DMS79 (cell line): ENCODE measurements around the gene EPN2.

Experiments used
- DNase-seq: peaks from one replicate; lab custom pipeline; 2025; lab: John Stamatoyannopoulos, UW

The EPN2 gene

DNA sequence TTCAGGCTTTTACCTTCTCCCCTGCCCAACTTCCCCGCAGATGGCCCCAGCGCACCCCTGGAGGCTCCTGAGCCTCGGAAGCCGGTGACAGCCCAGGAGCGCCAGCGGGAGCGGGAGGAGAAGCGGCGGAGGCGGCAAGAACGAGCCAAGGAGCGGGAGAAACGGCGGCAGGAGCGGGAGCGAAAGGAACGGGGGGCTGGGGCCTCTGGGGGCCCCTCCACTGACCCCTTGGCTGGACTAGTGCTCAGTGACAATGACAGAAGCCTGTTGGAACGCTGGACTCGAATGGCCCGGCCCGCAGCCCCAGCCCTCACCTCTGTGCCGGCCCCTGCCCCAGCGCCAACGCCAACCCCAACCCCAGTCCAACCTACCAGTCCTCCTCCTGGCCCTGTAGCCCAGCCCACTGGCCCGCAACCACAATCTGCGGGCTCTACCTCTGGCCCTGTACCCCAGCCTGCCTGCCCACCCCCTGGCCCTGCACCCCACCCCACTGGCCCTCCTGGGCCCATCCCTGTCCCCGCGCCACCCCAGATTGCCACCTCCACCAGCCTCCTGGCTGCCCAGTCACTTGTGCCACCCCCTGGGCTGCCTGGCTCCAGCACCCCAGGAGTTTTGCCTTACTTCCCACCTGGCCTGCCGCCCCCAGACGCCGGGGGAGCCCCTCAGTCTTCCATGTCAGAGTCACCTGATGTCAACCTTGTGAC lies 144.7 kb downstream of the EPN2 start:
- DNase-seq = no peak

DNA sequence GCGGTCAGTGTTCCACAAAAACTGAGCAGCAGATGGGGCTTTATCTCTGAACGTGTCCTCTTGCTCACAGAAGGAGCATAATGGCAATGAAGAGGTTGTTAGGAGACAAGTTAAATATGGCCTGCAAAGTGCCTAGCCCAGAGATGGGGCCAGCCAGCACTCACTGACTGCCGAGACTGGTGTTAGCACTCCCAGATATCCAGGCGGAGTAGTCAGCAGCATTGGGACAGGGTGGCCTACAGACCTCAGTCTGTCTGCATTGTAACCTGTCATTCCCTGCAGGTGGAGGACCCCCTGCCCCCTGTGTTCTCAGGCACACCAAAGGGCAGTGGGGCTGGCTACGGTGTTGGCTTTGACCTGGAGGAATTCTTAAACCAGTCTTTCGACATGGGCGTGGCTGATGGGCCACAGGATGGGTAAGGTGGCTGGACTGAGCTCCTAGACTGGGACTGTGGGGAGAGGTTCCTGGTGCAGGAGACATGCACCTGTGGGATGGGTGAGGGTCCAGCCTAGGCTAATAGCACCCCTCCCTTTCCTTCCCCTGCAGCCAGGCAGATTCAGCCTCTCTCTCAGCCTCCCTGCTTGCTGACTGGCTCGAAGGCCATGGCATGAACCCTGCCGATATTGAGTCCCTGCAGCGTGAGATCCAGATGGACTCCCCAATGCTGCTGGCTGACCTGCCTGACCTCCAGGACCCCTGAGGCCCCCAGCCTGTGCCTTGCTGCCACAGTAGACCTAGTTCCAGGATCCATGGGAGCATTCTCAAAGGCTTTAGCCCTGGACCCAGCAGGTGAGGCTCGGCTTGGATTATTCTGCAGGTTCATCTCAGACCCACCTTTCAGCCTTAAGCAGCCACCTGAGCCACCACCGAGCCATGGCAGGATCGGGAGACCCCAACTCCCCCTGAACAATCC lies 145.6 kb downstream of the EPN2 start:
- DNase-seq = no peak

DNA sequence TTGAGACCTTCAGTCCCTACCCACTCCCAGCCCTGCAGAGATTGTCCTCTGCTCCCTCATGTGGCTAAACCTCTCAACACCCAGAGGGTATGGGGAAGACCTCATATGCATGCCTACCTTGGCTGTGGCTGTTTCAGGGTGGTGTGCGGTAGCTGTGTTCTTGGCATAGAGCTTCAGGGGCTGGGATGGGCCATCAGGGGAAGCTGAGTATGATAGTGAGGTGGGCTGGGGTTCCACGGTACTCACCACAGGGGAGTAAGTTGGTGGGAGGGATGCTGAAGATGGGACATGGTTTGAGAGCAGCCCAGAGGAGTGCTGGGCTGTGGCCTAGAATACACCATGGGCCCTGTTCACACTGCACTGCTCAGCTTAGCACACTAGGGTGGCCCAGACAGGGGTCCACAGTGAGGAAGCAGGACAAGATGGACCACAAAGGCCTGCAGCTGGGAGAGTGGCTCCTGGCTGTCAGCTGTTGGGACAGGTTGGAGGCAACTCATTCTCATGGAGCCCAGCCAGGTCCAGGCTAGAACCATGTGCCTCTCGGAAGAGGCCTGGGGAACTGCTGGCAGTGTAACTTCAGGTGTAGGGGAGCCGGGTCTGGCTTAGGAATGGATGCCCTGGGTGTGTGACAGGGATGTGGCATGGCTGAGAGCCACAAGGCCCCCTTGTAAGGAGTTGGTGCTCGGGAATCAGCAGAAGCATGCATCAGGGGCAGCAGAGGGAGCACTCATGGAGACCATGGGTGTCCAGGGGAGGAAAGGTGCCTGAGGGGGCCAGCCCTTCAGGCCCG lies 146.7 kb downstream of the EPN2 start:
- DNase-seq = no peak

DNA sequence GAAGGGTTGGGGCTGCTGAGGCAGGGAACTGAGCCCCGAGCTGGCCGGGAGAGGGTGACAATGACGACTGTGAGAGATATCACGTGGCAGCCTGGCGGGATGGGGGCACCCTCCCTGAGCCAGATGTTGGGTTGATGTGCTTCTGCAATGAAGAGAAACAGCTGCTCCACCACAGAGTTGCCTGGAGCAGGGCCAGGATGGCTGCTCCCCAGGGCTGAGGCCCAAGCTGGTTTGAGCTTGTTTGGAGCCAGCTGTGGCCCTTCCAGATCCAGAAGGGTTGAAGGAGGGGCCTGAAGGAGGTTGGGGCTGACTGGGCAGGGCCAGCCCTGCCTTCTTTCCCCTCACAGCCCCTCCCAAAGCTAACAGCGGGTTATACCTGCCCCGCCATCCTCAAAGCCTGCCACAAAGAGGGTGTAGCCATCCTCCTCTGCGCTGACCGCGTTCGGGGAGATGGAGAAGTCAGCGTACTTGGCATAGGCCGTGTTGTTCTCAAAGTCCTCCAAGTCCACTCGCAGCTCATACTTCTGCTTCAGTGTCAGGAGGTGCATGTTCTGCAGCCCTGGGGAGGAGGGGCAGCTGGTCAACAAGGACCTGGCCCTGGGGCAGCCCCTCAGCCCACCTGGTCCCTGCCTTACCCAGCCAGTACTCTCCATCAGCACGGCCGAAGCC lies 147.7 kb downstream of the EPN2 start:
- peak; percentile 53 for DNase-seq

DNA sequence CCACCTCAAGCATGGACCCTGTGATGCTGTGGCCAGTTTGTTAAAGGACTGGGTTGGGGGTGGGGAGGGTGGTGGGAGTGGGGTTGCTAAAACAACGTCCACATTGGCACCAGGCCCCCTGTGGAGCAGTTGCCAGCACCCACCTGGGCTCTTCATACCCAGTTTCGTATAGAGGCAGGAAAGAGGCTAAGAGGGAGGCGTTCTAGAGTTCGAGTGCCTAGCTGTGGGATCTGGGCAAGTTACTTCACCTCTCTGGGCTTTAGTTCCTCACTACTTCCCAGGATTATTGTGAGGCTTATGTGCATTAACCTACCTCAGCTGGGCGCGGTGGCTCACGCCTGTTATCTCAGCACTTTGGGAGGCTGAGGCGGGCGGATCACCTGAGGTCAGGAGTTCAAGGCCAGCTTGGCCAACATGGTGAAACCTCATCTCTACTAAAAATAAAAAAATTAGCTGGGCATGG lies 148.4 kb downstream of the EPN2 start:
- DNase-seq = no peak
